Endothelial cell of umbilical vein (primary cell): ENCODE results near the gene NSL1. TPM values are rescaled to one million over a fixed set of nuclear protein-coding genes. Genes with fewer than 3 reads are reported as not detected.

Experiments used
- BruUV-seq: library from RNA; stranded (reverse); fragments of 400-500 nt; replicated peaks from 2 replicates; lab custom pipeline; 2021; lab: Mats Ljungman, UMichigan
- CTCF ChIA-PET: fragments of 300-600, 350-600 bp; sonication (Branson Sonifier 250); formaldehyde crosslinking; loops from one replicate; lab custom pipeline; 2021; ENCODE audit warnings: antibody characterized with exemption, inconsistent platforms; lab: Charles Lee
- POLR2A ChIA-PET: fragments of 300-600, 350-600 bp; sonication (Branson Sonifier 250); formaldehyde crosslinking; loops from one replicate; lab custom pipeline; 2021; ENCODE audit warnings: antibody characterized with exemption, inconsistent platforms; lab: Charles Lee
- DNase-seq: peaks from one replicate; pipeline ENCODE4 v3.0.0-alpha.2; 2011; ENCODE audit warnings: low read depth, low spot score
- FAIRE-seq: peaks from 2 replicates; lab custom pipeline; 2011; peaks lifted over from hg19 to GRCh38; lab: Jason Lieb, UNC
- H2AFZ ChIP-seq: 2 replicates; pipeline ENCODE4 v1.6.0; 2012; ENCODE audit warnings: low read depth, low read length, control low read depth, inconsistent platforms
- H3K27ac ChIP-seq: 2 replicates; pipeline ENCODE4 v1.5.1; 2011; ENCODE audit warnings: low read depth, mild to moderate bottlenecking, control low read depth, low read length, moderate library complexity; ENCODE audit not compliant: insufficient read depth
- H3K27me3 ChIP-seq, 2 experiments: 2 replicates each; pipeline versions ENCODE4 v1.6.0 to v1.6.1; 2011; ENCODE audit warnings: low read length in 2 of 2, mixed read lengths in 1 of 2; ENCODE audit not compliant: control insufficient read depth in 2 of 2, insufficient read depth in 2 of 2
- H3K36me3 ChIP-seq, 2 experiments: 2 replicates in 1 of 2; 3 replicates in 1 of 2; pipeline ENCODE4 v1.5.1; 2011; ENCODE audit warnings: low read length in 2 of 2, mild to moderate bottlenecking in 1 of 2, moderate library complexity in 1 of 2; ENCODE audit not compliant: control insufficient read depth in 2 of 2, insufficient read depth in 2 of 2; ENCODE audit errors: extremely low read depth in 1 of 2
- H3K4me1 ChIP-seq: 3 replicates; pipeline ENCODE4 v1.5.1; 2011; ENCODE audit warnings: mild to moderate bottlenecking, low read length; ENCODE audit not compliant: control insufficient read depth, insufficient read depth; ENCODE audit errors: extremely low read depth
- H3K4me2 ChIP-seq: 2 replicates; pipeline ENCODE4 v1.6.1; 2011; ENCODE audit warnings: low read length, control low read depth, mixed read lengths; ENCODE audit not compliant: insufficient read depth
- H3K4me3 ChIP-seq, 3 experiments: fragments of 200-600 bp in 1 of 3; sonication (generic), shearing (Covaris generic) in 1 of 3; replicated peaks in 1 of 3; 2 replicates each; pipeline ENCODE4 v1.5.1; 2011 to 2016; ENCODE audit warnings: control low read depth in 3 of 3, low read length in 3 of 3, mild to moderate bottlenecking in 2 of 3, inconsistent platforms in 1 of 3, low read depth in 1 of 3, moderate library complexity in 1 of 3; ENCODE audit not compliant: insufficient read depth in 1 of 3
- H3K79me2 ChIP-seq: 2 replicates; pipeline ENCODE4 v1.6.0; 2012; ENCODE audit warnings: low read length, inconsistent platforms; ENCODE audit not compliant: control insufficient read depth, insufficient read depth
- H3K9ac ChIP-seq: replicated peaks from 2 replicates; pipeline ENCODE3; 2011; ENCODE audit warnings: low read length, control low read depth; ENCODE audit not compliant: insufficient read depth; ENCODE audit errors: extremely low read depth
- H3K9me1 ChIP-seq: replicated peaks from 3 replicates; pipeline ENCODE4 v1.6.0; 2011; ENCODE audit warnings: mild to moderate bottlenecking, low read length; ENCODE audit not compliant: control insufficient read depth, insufficient read depth; ENCODE audit errors: extremely low read depth
- H3K9me3 ChIP-seq: replicated peaks from 2 replicates; pipeline ENCODE4 v1.5.1; 2012; ENCODE audit warnings: low read length, inconsistent platforms; ENCODE audit not compliant: control insufficient read depth, insufficient read depth
- H4K20me1 ChIP-seq: replicated peaks from 2 replicates; pipeline ENCODE3; 2011; ENCODE audit warnings: mild to moderate bottlenecking, low read length; ENCODE audit not compliant: control insufficient read depth, insufficient read depth; ENCODE audit errors: extremely low read depth
- CTCF ChIP-seq, 2 donors: IDR thresholded peaks; 1 replicate in 1 of 2; 2 replicates in 1 of 2; pipeline ENCODE4 v1.5.1; 2011; ENCODE audit warnings: low read length in 2 of 2, mild to moderate bottlenecking in 2 of 2, moderate library complexity in 2 of 2, control low read depth in 1 of 2, inconsistent platforms in 1 of 2, low read depth in 1 of 2; ENCODE audit not compliant: insufficient read depth in 1 of 2; ENCODE audit errors: extremely low read depth in 1 of 2
- EZH2 ChIP-seq: IDR thresholded peaks from 2 replicates; pipeline ENCODE4 v1.6.1; 2012; ENCODE audit warnings: borderline replicate concordance, low read depth, mild to moderate bottlenecking, moderate library complexity, low read length, inconsistent platforms; ENCODE audit not compliant: severe bottlenecking
- FOS ChIP-seq: IDR thresholded peaks from 2 replicates; pipeline ENCODE4 v1.6.1; 2011; ENCODE audit warnings: mild to moderate bottlenecking, low read length, moderate library complexity, borderline replicate concordance; ENCODE audit not compliant: insufficient read depth
- GATA2 ChIP-seq: IDR thresholded peaks from 2 replicates; pipeline ENCODE4 v1.7.0; 2011; ENCODE audit warnings: low read depth, mild to moderate bottlenecking, moderate library complexity, mixed read lengths, low read length; ENCODE audit not compliant: insufficient read length, insufficient read depth
- JUN ChIP-seq: IDR thresholded peaks from 2 replicates; pipeline ENCODE4 v1.6.1; 2011; ENCODE audit warnings: borderline replicate concordance, low read depth; ENCODE audit not compliant: insufficient read length, insufficient read depth
- MYC ChIP-seq: IDR thresholded peaks from one replicate; pipeline ENCODE4 v1.6.1; 2011; ENCODE audit warnings: mild to moderate bottlenecking, low read depth, low read length
- POLR2A ChIP-seq: IDR thresholded peaks from 2 replicates; pipeline ENCODE4 v1.6.1; 2012; ENCODE audit warnings: low read depth, mild to moderate bottlenecking, control low read depth, low read length
- POLR2AphosphoS5 ChIP-seq: IDR thresholded peaks from 2 replicates; pipeline ENCODE4 v1.6.1; 2012; ENCODE audit warnings: low read depth, mild to moderate bottlenecking, control low read depth, low read length, moderate library complexity; ENCODE audit not compliant: insufficient read depth
- dilution Hi-C: fragments of 300-500 bp; cut with MboI; formaldehyde crosslinking; loops from one replicate; pipeline ENCODE4 v1.15.0; 2019; ENCODE audit warnings: low sequenced_read_pairs; ENCODE audit not compliant: extremely low pct_ligation_motif_present
- intact Hi-C: fragments of 100-400 bp; cut with micrococcal nuclease; formaldehyde crosslinking; loops from one replicate; pipeline ENCODE4 v1.10.0; 2022
- polyA plus RNA-seq, 4 experiments: library from polyadenylated mRNA; depleted of rRNA in 3 of 4; stranded (reverse) in 3 of 4; unstranded in 1 of 4; fragments of >200 nt; gene quantifications; 2 replicates each; pipeline versions ENCODE4 v1.2.1 to v1.2.3, GENCODE V29; 2011 to 2012; ENCODE audit warnings: missing spikeins in 1 of 4
- total RNA-seq: library from RNA; stranded (reverse); gene quantifications from 2 replicates; pipeline ENCODE4 v1.2.3, GENCODE V29; 2021
- TF ChIP-seq, protein P1 (sequence below): IDR thresholded peaks from 2 replicates; pipeline ENCODE4 v1.6.1; 2011; ENCODE audit not compliant: insufficient read depth, insufficient read length

The NSL1 gene
- total and polyA plus RNA-seq, 2 donors (not counting 3 experiments of a cell fraction or from before 2014, with no cell fraction given): 15.5 to 30.2 TPM

GRCh38 chr1:212737559-212737958 lies 54.0 kb downstream of the NSL1 start:
- CTCF ChIA-PET: interaction anchor here (1.4 to 2.4 kb wide), 2 partner anchors 9 to 12 kb away, joined by 4 to 13 read pairs; no protein-coding TSS in a partner anchor
- FAIRE-seq (no peak), DNase-seq (no peak)
- H3K4me1 ChIP-seq: no peaks in the 10 kb centered on the region
- POLR2A ChIA-PET: no interaction called here
- dilution Hi-C loops: no loop called here
- no peaks in the 10 kb centered on the region for H3K9me1 ChIP-seq
- no peak for TF ChIP-seq GATA2
- no peak for TF ChIP-seq CTCF (IDR thresholded peaks at IDR 0.05; ENCODE audit: extremely low read depth in 1 of 2, insufficient read depth in 1 of 2, low read depth in 1 of 2, low read length in 2 of 2)
- TF ChIP-seq FOS: no peak
- TF ChIP-seq, protein P1, sequence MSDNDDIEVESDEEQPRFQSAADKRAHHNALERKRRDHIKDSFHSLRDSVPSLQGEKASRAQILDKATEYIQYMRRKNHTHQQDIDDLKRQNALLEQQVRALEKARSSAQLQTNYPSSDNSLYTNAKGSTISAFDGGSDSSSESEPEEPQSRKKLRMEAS: no peak
- no peak for TF ChIP-seq MYC
- no peak for TF ChIP-seq EZH2
- no peak for TF ChIP-seq POLR2AphosphoS5
- TF ChIP-seq POLR2A: no peak
- no peak for TF ChIP-seq JUN
- intact Hi-C loops: no loop called here
- H4K20me1 ChIP-seq: no peaks in the 10 kb centered on the region
- H3K9me3 ChIP-seq: no peaks in the 10 kb centered on the region
- H3K4me3 ChIP-seq: no peak overlapping the region
- H3K9ac ChIP-seq: no peak overlapping the region
- no peak overlapping the region for H3K27ac ChIP-seq
- no peaks in the 10 kb centered on the region for H3K79me2 ChIP-seq
- BruUV-seq: no TSS peak
- H3K36me3 ChIP-seq: no peaks in the 10 kb centered on the region
- no peak overlapping the region for H3K4me2 ChIP-seq
- no peak overlapping the region for H2AFZ ChIP-seq
- H3K27me3 ChIP-seq: no peaks in the 10 kb centered on the region
